K562 (cell line): ENCODE results near the gene CPSF4. TPM values are rescaled to one million over a fixed set of nuclear protein-coding genes. Genes with fewer than 3 reads are reported as not detected.

Experiments used
- ARID1B ChIP-seq: fragments of 450-650 bp; IDR thresholded peaks from 2 replicates; pipeline ENCODE4 v1.6.1; 2016; ENCODE audit warnings: antibody characterized with exemption, mild to moderate bottlenecking, inconsistent platforms
- LCOR ChIP-seq: sonication (generic); formaldehyde crosslinking; IDR thresholded peaks from 2 replicates; pipeline ENCODE4 v1.8.0; 2022; ENCODE audit warnings: mild to moderate bottlenecking, missing genetic modification reagents
- MAX ChIP-seq: sonication (generic); formaldehyde crosslinking; IDR thresholded peaks from 2 replicates; pipeline ENCODE4 v1.9.0; 2022; ENCODE audit warnings: mild to moderate bottlenecking, missing genetic modification reagents
- MGA ChIP-seq: fragments of 450-650 bp; IDR thresholded peaks from 2 replicates; pipeline ENCODE4 v1.6.1; 2016; ENCODE audit warnings: mild to moderate bottlenecking, moderate library complexity
- RBBP5 ChIP-seq: fragments of 200-600 bp; sonication (generic); IDR thresholded peaks from 2 replicates; pipeline ENCODE4 v1.6.1; 2012; ENCODE audit warnings: borderline replicate concordance, mild to moderate bottlenecking, low read length, control low read depth, inconsistent platforms; ENCODE audit not compliant: insufficient read depth, poor library complexity, severe bottlenecking
- SP1 ChIP-seq: sonication (generic); formaldehyde crosslinking; IDR thresholded peaks from 2 replicates; pipeline ENCODE4 v1.8.1; 2022; ENCODE audit warnings: mild to moderate bottlenecking, missing genetic modification reagents
- SREBF2 ChIP-seq: sonication (generic); formaldehyde crosslinking; IDR thresholded peaks from 2 replicates; pipeline ENCODE4 v1.4.0; 2020; ENCODE audit warnings: mild to moderate bottlenecking, missing genetic modification reagents
- SUPT5H ChIP-seq: fragments of 450-650 bp; IDR thresholded peaks from 2 replicates; pipeline ENCODE4 v1.6.1; 2016
- TRIM24 ChIP-seq, 2 experiments: fragments of 450-650 bp; IDR thresholded peaks; 2 replicates each; pipeline ENCODE4 v1.6.1; 2016
- ZBTB7A ChIP-seq: IDR thresholded peaks from 2 replicates; pipeline ENCODE4 v1.6.1; 2011; ENCODE audit warnings: low read depth, mild to moderate bottlenecking, low read length, moderate library complexity, borderline replicate concordance; ENCODE audit not compliant: control insufficient read depth
- ZC3H11A ChIP-seq: IDR thresholded peaks from 2 replicates; pipeline ENCODE4 v1.6.1; 2012; ENCODE audit warnings: low read depth, low read length, improper control_type of control experiment
- ZNF134 ChIP-seq: fragments of 250-450 bp; sonication (Bioruptor Pico); conservative IDR thresholded peaks from 2 replicates; pipeline ENCODE4 v1.4.0; 2020
- ZNF592 ChIP-seq: fragments of 450-650 bp; IDR thresholded peaks from 2 replicates; pipeline ENCODE4 v1.6.1; 2017; ENCODE audit warnings: antibody characterized with exemption, mild to moderate bottlenecking
- polyA plus RNA-seq, 8 experiments: library from polyadenylated mRNA; depleted of rRNA in 4 of 8; stranded (reverse) in 5 of 8; unstranded in 3 of 8; fragments of >200 nt; fragmentation: Nextera tagmentation in 2 of 8; fragmentation: Illumina TruSeq in 1 of 8; extraction: Ambion mirVana in 2 of 8; extraction: Trizol in 1 of 8; gene quantifications; 2 replicates each; pipeline versions ENCODE4 v1.2.1 to v1.2.3, GENCODE V29; 2011 to 2014; ENCODE audit warnings: inconsistent platforms in 1 of 8, missing spikeins in 1 of 8
- total RNA-seq, 7 experiments: library from RNA; depleted of rRNA in 6 of 7; stranded (reverse); fragments of >200 nt in 6 of 7; fragmentation: Illumina TruSeq in 2 of 7; extraction: Trizol in 2 of 7; gene quantifications; 2 replicates each; pipeline versions ENCODE4 v1.2.1 to v1.2.3, GENCODE V29; 2011 to 2021; ENCODE audit warnings: low replicate concordance in 1 of 7

The CPSF4 gene
- total and polyA plus RNA-seq, 9 of the 15 experiments (the other 6 are each of a cell fraction or from before 2014, with no cell fraction given) = 16.9 to 118 (median 71.7) TPM

- TF ChIP-seq MGA = no peak
- TF ChIP-seq SP1 = no peak
- TF ChIP-seq MAX = peak; percentile 19; the same call in 1 of the 2 replicates
- TF ChIP-seq ZBTB7A = no peak
- no peak for TF ChIP-seq ZNF592
- TF ChIP-seq ZC3H11A = no peak
- TF ChIP-seq ARID1B = no peak
- TF ChIP-seq LCOR (CRISPR knock-in tag) = no peak
- TF ChIP-seq TRIM24 (IDR thresholded peaks at IDR 0.05) = no peak
- no peak for TF ChIP-seq SREBF2
- no peak for TF ChIP-seq SUPT5H
- TF ChIP-seq RBBP5 = no peak
- no peak for TF ChIP-seq ZNF134
These were observed 30.8 kb upstream of the CPSF4 start (continued) for GRCh38 chr7:99407872-99408378.
